Measurements from ENCODE around the gene CCDC92B. TPM values are rescaled to one million over a fixed set of nuclear protein-coding genes. Genes with fewer than 3 reads are reported as not detected.

Gene CCDC92B
- total and polyA plus RNA-seq, 9 of the 15 experiments (the other 6 are each of a cell fraction or from before 2014, with no cell fraction given), result not detected

DNA sequence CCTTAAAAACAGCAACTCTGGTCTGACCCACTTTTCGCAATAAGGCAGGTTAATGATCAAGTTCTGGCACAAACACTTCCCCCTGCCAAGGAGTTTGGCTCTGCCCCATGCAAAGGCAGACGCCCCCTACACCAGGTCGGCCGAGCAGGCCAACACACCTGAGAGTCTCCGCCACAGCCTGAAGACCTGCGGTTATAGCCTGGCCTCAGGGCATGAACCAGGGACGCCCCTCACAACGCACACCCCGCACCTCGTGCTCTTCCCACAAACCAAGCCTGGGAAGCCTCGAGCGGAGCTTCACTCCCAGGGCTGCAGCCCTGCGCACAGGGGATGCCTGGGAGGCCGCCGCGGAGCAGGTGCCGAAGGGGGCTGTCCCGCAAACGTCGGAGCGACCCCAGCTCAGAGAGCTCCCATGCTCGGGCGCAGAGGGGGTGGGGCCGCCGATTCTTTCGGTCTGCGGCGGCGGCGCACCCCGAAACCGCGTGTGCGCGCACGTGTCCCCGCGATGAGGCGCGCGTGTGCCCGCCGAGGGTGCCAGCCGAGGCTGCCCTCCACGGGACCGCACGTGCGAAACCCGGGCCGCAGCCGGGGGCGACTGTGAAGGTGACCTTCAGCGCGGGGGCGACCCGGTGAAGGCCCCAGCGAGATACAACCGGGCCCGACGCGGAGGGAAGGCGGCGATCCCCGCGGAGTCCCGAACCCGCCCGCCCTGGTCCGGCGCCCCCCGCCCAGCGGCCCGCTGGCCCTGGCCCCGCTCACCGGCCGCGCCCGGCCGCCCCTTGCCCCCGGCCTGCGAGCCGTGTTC lies 38.4 kb downstream of the CCDC92B start (continued):
- TF ChIP-seq, protein P1, sequence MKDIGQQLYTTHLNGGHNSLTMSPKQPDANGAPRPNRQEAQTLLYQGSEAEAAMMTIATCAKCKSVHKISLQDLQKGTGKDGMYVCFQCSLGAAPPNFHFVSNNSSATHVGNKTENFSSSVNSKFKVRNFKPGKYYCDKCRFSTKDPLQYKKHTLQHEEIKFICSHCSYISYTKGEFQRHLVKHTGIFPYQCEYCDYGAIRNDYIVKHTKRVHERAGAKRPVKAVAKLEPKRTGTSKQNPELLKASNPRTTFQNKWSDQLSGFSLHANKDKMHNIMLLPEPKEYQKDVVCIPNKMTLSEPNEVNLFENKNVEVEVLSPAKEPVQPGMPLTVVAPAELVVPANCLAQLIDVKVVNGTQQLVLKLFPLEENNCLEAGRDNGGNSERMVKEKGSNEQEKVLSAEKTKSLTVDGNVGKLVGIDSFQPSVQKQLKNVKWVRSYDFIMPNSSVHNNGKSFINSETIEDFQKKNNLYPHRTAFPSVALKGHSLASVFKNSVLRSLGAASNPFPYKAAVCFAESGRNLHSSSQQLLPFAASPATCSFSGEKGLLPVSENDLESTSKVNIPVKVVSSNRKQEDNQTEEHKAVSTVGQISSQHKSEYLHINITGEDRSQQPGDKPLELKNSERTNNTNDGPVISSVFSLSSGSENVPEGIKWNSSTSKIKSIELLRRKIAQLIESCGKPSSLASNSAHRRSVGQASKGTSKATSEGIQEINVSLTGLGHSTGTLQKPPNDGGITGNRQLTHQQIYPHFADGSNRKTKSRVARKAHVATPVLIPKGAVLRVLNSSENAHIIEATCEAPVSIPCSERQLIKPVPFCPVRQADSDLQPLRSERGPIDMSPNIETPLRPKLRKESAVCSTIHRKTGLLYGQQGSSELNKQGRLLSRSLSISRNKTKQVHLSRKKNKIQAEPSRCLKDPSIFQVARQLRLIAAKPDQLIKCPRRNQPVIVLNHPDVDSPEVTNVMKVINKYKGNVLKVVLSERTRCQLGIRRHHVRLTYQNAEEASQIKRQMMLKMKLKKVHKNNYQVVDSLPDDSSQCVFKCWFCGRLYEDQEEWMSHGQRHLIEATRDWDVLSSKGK (CRISPR knock-in tag; IDR thresholded peaks at IDR 0.05), result no peak
- TF ChIP-seq SIN3A (IDR thresholded peaks at IDR 0.05; ENCODE audit: borderline replicate concordance in 2 of 2, control insufficient read depth in 1 of 2, low read depth in 2 of 2, low read length in 2 of 2) (peak; percentile 12 to 32; a peak in 1 of 4 replicates), MYC (IDR thresholded peaks at IDR 0.05; ENCODE audit: low read depth, low read length) (0 out of 2 replicates have a peak, but pooled peaks have one; percentile 38), MYC (CRISPR knock-in tag; IDR thresholded peaks at IDR 0.05; ENCODE audit: borderline replicate concordance, low read depth) (no peak), ZNF778 (CRISPR knock-in tag; IDR thresholded peaks at IDR 0.05) (no peak), SAP30 (IDR thresholded peaks at IDR 0.05; ENCODE audit: borderline replicate concordance, insufficient read depth, low read depth, low read length, poor library complexity, severe bottlenecking) (peak; percentile 29), SNIP1 (IDR thresholded peaks at IDR 0.05; ENCODE audit: low read depth) (no peak), POLR3G (IDR thresholded peaks at IDR 0.05; ENCODE audit: extremely low read depth, insufficient read length, insufficient replicate concordance) (no peak), ILF3 (IDR thresholded peaks at IDR 0.05; ENCODE audit: borderline replicate concordance) (no peak), FOXK1 (CRISPR knock-in tag; IDR thresholded peaks at IDR 0.05; ENCODE audit: borderline replicate concordance) (0 out of 2 replicates have a peak, but pooled peaks have one; percentile 9), ELK1 (CRISPR knock-in tag; IDR thresholded peaks at IDR 0.05) (no peak), BHLHE40 (IDR thresholded peaks at IDR 0.05; ENCODE audit: low read length) (peak; percentile 51; the same call in 1 of the 2 replicates), MED1 (CRISPR knock-in tag; IDR thresholded peaks at IDR 0.05; ENCODE audit: borderline replicate concordance) (0 out of 2 replicates have a peak, but pooled peaks have one; percentile 40)
- TF ChIP-seq, protein P2, sequence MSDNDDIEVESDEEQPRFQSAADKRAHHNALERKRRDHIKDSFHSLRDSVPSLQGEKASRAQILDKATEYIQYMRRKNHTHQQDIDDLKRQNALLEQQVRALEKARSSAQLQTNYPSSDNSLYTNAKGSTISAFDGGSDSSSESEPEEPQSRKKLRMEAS (CRISPR knock-in tag; IDR thresholded peaks at IDR 0.05), result peak; percentile 89
- TF ChIP-seq, protein P3, sequence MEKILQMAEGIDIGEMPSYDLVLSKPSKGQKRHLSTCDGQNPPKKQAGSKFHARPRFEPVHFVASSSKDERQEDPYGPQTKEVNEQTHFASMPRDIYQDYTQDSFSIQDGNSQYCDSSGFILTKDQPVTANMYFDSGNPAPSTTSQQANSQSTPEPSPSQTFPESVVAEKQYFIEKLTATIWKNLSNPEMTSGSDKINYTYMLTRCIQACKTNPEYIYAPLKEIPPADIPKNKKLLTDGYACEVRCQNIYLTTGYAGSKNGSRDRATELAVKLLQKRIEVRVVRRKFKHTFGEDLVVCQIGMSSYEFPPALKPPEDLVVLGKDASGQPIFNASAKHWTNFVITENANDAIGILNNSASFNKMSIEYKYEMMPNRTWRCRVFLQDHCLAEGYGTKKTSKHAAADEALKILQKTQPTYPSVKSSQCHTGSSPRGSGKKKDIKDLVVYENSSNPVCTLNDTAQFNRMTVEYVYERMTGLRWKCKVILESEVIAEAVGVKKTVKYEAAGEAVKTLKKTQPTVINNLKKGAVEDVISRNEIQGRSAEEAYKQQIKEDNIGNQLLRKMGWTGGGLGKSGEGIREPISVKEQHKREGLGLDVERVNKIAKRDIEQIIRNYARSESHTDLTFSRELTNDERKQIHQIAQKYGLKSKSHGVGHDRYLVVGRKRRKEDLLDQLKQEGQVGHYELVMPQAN (IDR thresholded peaks at IDR 0.05; ENCODE audit: borderline replicate concordance), result 0 out of 2 replicates have a peak, but pooled peaks have one; percentile 21
- TF ChIP-seq, protein P4, sequence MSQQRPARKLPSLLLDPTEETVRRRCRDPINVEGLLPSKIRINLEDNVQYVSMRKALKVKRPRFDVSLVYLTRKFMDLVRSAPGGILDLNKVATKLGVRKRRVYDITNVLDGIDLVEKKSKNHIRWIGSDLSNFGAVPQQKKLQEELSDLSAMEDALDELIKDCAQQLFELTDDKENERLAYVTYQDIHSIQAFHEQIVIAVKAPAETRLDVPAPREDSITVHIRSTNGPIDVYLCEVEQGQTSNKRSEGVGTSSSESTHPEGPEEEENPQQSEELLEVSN (IDR thresholded peaks at IDR 0.05; ENCODE audit: borderline replicate concordance in 1 of 2, extremely low read depth in 1 of 2, insufficient read depth in 1 of 2, insufficient read length in 1 of 2, low read depth in 1 of 2, low read length in 1 of 2, poor library complexity in 1 of 2, severe bottlenecking in 1 of 2), result peak in 1 of 2 experiments; percentile 53
